ENCODE data around the gene DNAAF8.

DNAAF8 gene

GRCh38 chr16:4734063-4734729 is at the start of gene DNAAF8, which contains the start of gene ANKS3:
TSS of gene DNAAF8 (plus strand) at chr16:4734537. CDS start at chr16:4736515, 1,978 bp downstream.
TSS of gene ANKS3 (minus strand) at chr16:4734271. CDS start at chr16:4730149, 4,122 bp downstream.
- TF ChIP-seq CTCF (IDR thresholded peaks at IDR 0.05; ENCODE audit: insufficient read depth, missing control alignments): no peak

GRCh38 chr16:4684763-4685162 is 49.6 kb upstream of the DNAAF8 start:
- TF ChIP-seq CTCF (IDR thresholded peaks at IDR 0.05; ENCODE audit: insufficient read depth, missing control alignments): no peak
- FAIRE-seq (no peak), DNase-seq (ENCODE audit: insufficient read length, low spot score) (no peak)

More at GRCh38 chr16:4734063-4734729, at the start of gene DNAAF8, which contains the start of gene ANKS3:
- FAIRE-seq (no peak), DNase-seq (ENCODE audit: insufficient read length, low spot score) (peak; percentile 75)

GRCh38 chr16:4685292-4685691 is 49.0 kb upstream of the DNAAF8 start:
- no peak for TF ChIP-seq CTCF (IDR thresholded peaks at IDR 0.05; ENCODE audit: insufficient read depth, missing control alignments)
- DNase-seq (ENCODE audit: insufficient read length, low spot score) (no peak), FAIRE-seq (no peak)

- FAIRE-seq (no peak), DNase-seq (ENCODE audit: insufficient read length, low spot score) (no peak)
- TF ChIP-seq CTCF (IDR thresholded peaks at IDR 0.05; ENCODE audit: insufficient read depth, missing control alignments): no peak
These were observed 48.4 kb upstream of the DNAAF8 start for GRCh38 chr16:4685776-4686496.

- FAIRE-seq (no peak), DNase-seq (ENCODE audit: insufficient read length, low spot score) (no peak)
- TF ChIP-seq CTCF (IDR thresholded peaks at IDR 0.05; ENCODE audit: insufficient read depth, missing control alignments): no peak
These were observed 47.7 kb upstream of the DNAAF8 start for GRCh38 chr16:4686497-4687210.

GRCh38 chr16:4687416-4687815 is 46.9 kb upstream of the DNAAF8 start:
- DNase-seq (ENCODE audit: insufficient read length, low spot score): no peak
- no peak for FAIRE-seq
- TF ChIP-seq CTCF (IDR thresholded peaks at IDR 0.05; ENCODE audit: insufficient read depth, missing control alignments): no peak
